ENCODE results near the gene UBE2QL1.

Gene UBE2QL1

DNA sequence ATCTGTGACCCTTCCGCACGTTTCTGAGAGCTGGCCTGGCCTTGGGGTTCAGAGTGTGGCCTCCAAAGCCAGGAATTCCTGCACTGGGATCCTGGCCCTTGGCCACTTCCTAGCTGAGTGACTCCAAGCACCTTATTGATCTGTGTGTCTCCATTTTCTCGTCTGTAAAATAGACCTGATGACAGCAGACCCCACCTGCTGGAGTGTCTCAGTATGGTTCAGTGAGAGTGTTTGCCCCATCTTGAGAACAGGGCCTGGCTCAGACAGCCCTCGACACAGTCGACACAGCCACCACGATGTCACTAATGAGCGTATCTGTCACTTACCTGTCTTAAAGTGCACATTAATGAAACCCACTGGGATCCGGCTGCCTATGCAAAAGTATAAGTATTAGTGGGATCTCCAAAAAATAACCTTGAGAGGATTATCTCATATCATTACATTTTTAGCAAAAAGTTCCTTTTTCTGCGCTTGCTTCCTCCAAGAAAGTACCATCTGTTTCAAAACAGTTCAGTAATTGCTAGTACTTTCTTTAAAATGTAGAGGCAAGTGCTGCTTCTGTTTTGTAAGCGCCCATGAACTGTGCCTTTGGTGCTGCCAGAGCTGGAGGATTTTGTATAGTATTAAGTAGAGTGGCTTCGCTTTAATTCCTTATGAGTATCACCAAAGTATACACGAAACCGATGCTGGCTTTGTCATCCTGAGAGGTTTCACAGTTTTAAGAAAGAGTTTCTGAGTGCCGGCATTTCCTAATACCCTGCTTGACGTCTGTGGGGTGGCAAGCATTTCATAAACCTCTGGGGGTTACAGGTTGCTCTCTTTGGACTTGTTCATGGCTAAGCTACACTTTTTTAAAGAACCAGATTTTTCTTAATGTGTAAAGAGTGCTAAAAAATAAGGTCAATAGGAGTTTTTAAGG, 31.7 kb downstream of the UBE2QL1 start:
- no peak for DNase-seq

GRCh38 chr5:6482735-6483134, 34.1 kb downstream of the UBE2QL1 start:
- no peak for DNase-seq

GRCh38 chr5:6483880-6484382, 35.3 kb downstream of the UBE2QL1 start:
- DNase-seq = no peak

DNA sequence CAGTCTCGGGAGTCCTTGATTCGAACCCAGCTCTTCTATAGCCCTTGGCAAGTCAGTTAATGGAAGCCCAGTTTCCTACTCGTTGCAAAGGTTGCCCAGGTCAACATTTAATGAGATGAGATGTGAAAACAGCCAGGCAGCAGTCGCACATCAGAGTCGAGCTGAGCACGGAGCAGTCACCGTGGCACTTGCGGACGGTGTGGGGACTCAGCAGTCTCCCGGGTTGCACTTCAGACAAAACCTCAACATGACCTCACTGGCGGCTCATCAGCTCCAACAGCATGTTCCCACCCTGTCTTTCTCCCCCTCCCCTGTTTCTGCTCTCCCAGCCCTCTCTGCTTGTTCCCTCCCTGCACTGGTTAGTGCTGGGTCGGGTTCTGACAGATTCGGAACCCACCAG, 35.8 kb downstream of the UBE2QL1 start:
- no peak for DNase-seq

GRCh38 chr5:6484899-6485298, 36.2 kb downstream of the UBE2QL1 start:
- DNase-seq = no peak

DNA sequence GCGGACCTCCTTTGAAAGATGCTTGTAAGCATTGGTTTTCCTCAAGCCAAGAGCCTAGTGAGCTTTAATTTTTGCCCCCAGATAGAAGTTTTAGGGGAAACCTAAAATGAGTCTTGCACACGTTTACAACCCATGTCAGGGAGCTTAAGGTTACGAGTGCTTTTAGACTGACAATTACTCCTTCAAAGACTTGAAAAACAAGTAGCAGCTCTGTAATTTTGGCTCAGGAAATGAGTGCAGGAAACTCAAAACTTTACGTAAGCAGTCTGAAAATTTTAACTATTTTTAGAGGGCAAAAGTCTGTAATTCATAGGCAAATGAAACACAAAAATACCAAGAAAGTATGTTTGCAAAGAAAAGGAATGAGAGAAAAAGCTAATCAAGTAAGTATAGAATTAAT, 36.8 kb downstream of the UBE2QL1 start:
- no peak for DNase-seq

GRCh38 chr5:6486074-6486473, 37.4 kb downstream of the UBE2QL1 start:
- DNase-seq = no peak

DNA sequence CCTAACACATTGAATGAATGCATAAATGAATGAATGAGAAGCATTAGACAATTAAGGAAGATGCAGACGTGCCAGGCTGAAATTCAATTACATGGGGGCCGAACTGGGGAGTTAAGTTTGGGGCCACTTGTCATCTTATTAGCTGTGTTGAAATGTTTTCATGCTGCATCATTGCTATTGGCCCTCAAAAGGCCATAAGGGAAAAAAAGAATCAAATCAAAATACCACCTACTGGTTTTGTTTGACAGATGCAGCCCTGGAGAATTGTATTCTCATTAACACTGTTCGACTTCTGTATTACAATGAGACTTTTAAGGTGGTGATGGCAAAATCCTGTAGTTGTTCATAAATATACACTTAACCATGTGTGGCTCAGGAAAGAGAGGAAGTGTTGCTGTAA, 38.4 kb downstream of the UBE2QL1 start:
- no peak for DNase-seq

DNA sequence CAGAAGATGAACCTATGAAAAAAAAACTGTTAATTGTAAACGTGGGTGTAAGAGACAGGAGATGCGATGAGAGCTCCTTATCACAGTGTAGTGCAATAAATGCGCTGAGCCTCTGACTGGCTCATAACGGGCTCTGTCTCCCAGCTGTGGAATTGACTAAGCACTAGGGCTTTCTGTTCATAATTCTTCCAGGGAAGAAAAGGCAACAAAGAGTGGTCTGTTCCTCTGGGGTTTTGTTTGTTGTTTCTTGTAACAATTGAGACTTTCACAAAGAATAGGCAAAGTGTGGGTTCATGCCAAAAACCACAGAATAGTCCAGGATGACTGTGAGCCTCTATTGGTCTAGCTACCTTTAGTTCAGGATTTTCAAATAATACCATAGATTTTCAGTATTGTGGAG, 39.4 kb downstream of the UBE2QL1 start:
- no peak for DNase-seq

- no peak for DNase-seq
Observed at GRCh38 chr5:6489643-6490185, 41.1 kb downstream of the UBE2QL1 start.

- DNase-seq = no peak
Observed at GRCh38 chr5:6490246-6490645, 41.6 kb downstream of the UBE2QL1 start.

DNA sequence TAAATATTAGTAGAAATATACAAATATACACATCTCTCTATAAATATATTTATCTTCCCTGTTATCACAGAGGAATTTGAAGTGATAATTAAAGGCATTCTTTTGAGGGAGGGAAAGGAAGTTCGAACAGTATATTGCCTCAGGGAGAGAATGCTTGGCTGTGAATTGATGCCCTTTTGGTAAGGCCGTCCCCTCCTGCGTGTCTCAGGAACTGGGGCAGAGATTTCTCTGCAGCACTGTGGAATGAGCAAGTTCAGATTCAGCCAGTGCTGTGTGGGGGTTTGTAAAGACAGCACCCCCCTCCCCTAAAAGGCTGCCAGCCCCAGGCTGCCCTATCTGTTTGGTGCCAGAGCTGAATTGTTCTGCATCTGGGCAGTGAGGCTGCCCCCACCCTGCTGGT, 42.0 kb downstream of the UBE2QL1 start:
- no peak for DNase-seq

GRCh38 chr5:6491196-6491918, 42.7 kb downstream of the UBE2QL1 start:
- DNase-seq = no peak

GRCh38 chr5:6491919-6492290, 43.2 kb downstream of the UBE2QL1 start:
- DNase-seq = no peak

GRCh38 chr5:6492934-6493333, 44.3 kb downstream of the UBE2QL1 start:
- DNase-seq = no peak

DNA sequence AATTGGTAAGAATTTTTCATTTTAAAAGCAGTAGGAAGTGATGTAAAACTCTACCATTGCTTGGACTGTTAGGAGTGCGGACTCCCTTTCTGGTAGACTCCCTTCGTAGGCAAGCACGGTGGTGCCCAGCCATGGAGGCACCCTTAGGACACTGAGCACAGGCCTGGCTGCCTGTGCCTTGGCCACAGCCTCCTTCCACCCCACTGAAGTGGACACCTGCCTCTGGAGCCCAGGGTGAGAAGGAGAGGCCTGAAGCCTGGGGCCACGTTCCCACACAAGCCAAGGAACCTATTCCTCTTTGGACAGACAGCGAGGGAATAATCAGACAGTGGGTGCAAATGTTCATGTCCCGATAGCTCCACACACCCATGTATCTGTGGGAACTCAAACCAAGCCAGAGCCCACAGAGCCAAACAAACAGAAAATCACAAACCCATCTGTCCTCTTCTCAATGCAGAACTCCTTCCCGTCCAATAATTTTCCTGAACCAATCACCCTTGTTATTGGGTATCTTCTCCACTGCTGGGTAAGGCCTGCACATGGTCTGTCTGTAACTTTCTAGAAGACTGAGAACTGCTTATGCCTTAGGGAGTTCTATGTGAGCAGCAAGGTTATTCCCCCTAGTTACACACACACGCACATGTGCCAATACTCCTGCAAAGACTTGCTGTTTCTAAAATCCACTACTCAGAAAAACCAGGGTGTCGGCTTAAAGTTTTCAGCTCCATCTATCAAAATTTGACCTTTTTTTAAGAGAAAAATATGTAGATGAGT, 45.2 kb downstream of the UBE2QL1 start:
- DNase-seq = no peak

DNA sequence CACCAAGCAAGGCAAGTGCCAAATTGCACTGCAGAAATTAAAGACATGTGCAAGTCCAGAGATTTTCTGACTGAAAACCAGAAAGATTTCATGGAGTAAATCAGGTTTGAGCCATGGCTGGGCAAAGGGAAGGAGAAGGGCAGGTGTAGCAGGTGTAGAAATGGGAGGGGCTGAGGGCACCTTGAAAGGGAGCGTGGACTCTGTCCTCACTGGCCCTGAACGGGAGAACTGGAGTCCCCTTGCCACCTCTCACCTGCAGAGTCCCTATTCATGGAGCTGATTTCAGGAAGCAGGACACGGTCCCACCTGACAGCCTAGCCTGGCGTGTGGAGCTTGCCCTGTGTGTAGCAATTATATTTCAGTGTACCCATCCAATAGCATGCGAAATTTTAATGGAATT, 46.3 kb downstream of the UBE2QL1 start:
- no peak for DNase-seq

- no peak for DNase-seq
Observed at GRCh38 chr5:6495433-6496206, 47.0 kb downstream of the UBE2QL1 start.

GRCh38 chr5:6496207-6496584, 47.5 kb downstream of the UBE2QL1 start:
- DNase-seq = no peak

GRCh38 chr5:6496636-6497035, 48.0 kb downstream of the UBE2QL1 start:
- DNase-seq = no peak

GRCh38 chr5:6497262-6497661, 48.6 kb downstream of the UBE2QL1 start:
- no peak for DNase-seq

GRCh38 chr5:6498968-6499367, 50.3 kb downstream of the UBE2QL1 start:
- no peak for DNase-seq

Measured in activated CD8-positive, alpha-beta memory T cell treated with anti-CD3 and anti-CD28 coated beads for 24 hours (primary cell).